Astrocyte of the cerebellum (primary cell): ENCODE results near the gene SLX4IP.

Experiments used
- DNase-seq: peaks from one replicate; pipeline ENCODE4 v3.0.0-alpha.2; 2011; ENCODE audit warnings: low read depth
- H3K4me3 ChIP-seq: 2 replicates; pipeline ENCODE4 v1.5.1; 2011; ENCODE audit warnings: mild to moderate bottlenecking, low read depth, low read length, moderate library complexity
- in situ Hi-C: cut with HindIII; loops from 2 replicates; pipeline ENCODE4 v1.10.0; 2017; ENCODE audit warnings: low sequenced_read_pairs
- TF ChIP-seq, protein P1 (sequence below): IDR thresholded peaks from 2 replicates; pipeline ENCODE4 v1.5.1; 2012; ENCODE audit warnings: low read length, low read depth, moderate library complexity, mild to moderate bottlenecking; ENCODE audit errors: missing control alignments

SLX4IP gene

DNA sequence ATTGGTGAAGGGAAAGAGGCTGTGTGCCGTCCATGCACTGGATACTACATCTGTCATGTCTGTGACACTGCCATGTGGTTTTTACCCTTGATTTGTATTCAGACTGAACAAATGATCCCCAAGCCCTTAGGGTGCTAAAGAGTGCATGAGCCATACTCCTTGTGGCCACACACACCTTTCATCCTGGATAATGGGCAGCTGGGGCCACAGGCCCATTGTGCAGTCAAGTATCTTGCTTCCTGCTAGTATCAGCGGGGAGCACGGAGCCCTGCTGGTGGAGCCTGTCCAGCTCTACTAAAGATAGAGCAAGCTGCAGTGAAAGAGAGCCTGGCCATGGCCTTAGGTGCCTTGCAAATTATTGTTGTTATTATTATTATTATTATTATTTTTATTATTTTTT lies 75.1 kb downstream of the SLX4IP start:
- H3K4me3 ChIP-seq = no peak overlapping the region
- in situ Hi-C loops = no loop called here
- TF ChIP-seq, protein P1, sequence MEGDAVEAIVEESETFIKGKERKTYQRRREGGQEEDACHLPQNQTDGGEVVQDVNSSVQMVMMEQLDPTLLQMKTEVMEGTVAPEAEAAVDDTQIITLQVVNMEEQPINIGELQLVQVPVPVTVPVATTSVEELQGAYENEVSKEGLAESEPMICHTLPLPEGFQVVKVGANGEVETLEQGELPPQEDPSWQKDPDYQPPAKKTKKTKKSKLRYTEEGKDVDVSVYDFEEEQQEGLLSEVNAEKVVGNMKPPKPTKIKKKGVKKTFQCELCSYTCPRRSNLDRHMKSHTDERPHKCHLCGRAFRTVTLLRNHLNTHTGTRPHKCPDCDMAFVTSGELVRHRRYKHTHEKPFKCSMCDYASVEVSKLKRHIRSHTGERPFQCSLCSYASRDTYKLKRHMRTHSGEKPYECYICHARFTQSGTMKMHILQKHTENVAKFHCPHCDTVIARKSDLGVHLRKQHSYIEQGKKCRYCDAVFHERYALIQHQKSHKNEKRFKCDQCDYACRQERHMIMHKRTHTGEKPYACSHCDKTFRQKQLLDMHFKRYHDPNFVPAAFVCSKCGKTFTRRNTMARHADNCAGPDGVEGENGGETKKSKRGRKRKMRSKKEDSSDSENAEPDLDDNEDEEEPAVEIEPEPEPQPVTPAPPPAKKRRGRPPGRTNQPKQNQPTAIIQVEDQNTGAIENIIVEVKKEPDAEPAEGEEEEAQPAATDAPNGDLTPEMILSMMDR = no peak
- no peak for DNase-seq

DNA sequence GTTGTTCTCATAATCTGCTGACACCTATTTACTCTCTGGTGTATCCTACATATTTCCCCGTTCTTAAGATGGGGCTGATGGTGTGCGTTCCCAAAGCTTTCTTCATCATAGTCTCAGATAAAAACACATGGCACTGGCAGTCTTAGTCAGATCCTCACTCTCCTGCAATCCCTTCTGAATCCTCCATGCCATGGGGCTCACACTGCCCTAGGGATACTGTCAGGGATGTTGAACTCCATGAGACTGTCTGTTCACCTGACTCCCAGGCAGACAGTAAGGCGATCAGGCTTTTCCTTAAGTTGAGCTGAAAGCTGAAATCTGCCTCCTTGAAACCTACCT lies 76.0 kb downstream of the SLX4IP start:
- H3K4me3 ChIP-seq = no peak overlapping the region
- DNase-seq = no peak
- TF ChIP-seq, protein P1 = no peak
- in situ Hi-C loops = no loop called here

DNA sequence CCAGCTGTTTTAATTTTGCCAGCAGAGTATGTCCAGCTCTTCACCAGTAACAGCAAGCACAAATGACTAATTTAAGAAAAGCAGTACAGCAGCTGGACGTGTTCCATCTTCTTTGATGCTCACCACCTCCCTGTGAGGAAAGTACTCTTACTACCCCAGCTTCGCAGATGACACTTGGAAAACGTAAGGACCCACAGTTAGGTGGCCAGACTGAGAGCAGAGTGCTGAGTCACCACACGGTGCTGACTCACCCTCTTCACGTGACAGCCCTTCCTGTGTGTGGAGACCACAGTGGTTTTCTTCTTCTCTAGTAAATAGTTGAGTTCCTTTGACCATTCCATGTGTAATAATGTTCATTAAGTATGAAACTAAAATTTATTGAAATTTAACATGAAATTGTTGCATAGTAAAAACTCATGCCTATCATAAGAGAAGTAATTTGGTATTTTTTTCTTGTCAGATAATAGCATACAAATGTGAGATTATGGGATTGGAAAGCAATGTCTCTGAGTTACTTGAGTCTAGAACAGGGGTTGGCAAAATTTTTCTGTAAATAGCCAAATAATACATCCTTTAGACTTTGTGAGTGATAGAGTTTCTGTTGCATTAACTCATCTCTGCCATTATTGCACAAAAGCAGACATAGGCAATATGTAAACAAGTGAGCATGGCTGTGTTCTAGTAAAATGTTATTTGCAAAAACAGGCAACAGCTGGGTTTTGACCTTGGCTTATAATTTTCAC lies 76.6 kb downstream of the SLX4IP start:
- DNase-seq = peak; percentile 98
- in situ Hi-C loops = no loop called here
- no peak overlapping the region for H3K4me3 ChIP-seq
- TF ChIP-seq, protein P1 = no peak

GRCh38 chr20:10513061-10513460 lies 78.0 kb downstream of the SLX4IP start:
- no peak for DNase-seq
- TF ChIP-seq, protein P1 = no peak
- H3K4me3 ChIP-seq = no peak overlapping the region
- in situ Hi-C loops = no loop called here

DNA sequence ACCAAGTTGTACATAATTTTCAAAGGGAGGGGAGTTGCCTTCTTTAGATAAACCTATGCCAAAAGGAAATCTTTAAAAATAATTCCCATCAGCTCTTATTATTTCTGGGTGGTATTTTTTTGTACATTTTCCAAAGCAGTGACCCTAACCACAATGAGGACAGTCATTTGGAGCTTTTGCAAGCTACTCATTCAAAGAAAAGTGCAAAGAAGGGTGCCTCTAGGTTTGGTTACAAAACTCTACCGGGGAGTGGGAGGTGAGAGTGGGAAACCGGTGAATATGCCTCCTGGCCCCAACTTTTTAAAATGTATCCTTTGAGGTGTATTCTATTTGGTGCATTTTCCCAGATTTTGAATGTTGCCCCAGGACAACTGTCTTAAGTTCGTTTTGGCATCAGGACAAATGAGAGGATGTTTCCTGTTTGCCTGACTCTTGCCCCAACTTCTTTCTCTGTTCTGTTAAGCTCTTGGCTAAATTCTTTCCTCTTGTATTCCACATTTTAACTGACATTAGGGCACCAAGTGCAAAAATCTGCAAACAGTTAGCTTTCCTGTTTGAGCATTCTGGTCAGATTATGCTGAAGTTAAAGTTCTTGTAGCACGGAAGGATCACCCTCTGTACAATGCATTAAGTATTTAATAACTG lies 78.9 kb downstream of the SLX4IP start:
- TF ChIP-seq, protein P1 = no peak
- in situ Hi-C loops = no loop called here
- H3K4me3 ChIP-seq = no peak overlapping the region

DNA sequence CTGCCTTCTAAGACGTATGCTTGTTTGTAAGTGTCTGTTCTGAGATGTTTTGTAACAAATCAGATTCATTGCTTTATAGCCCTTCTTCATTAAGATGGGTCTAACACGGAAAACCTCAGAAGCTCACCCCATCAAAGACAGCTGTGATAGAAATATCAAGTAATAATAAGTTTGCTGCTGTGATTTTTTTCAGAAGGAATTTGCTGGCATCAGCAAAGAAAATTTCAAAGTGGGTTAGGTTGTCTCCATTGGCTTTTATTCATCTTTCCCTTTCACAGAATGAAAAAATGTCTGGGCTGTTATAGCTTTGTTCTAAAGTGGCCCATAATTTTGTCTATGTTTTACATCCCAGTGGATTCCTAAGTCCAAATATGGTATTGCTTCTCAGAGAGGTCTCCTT lies 81.4 kb downstream of the SLX4IP start:
- DNase-seq = no peak
- H3K4me3 ChIP-seq = no peak overlapping the region
- TF ChIP-seq, protein P1 = no peak
- in situ Hi-C loops = no loop called here

More for the DNA sequence above, 78.9 kb downstream of the SLX4IP start:
- no peak for DNase-seq
